ENCODE data around the gene ZSWIM6.
"Not testable (repeated sequence)": the region's sequence is repeated elsewhere in the genome, so short reads cannot be mapped to it uniquely, and the experiment has no call there.

The ZSWIM6 gene

GRCh38 chr5:61363401-61364114, 31.5 kb downstream of the ZSWIM6 start:
- no peak for DNase-seq (ENCODE audit: low spot score)

- no peak for DNase-seq (ENCODE audit: low spot score)
Observed at GRCh38 chr5:61366497-61367240, 34.6 kb downstream of the ZSWIM6 start.

- no peak for DNase-seq (ENCODE audit: low spot score)
Observed at GRCh38 chr5:61370506-61370905, 38.4 kb downstream of the ZSWIM6 start.

DNA sequence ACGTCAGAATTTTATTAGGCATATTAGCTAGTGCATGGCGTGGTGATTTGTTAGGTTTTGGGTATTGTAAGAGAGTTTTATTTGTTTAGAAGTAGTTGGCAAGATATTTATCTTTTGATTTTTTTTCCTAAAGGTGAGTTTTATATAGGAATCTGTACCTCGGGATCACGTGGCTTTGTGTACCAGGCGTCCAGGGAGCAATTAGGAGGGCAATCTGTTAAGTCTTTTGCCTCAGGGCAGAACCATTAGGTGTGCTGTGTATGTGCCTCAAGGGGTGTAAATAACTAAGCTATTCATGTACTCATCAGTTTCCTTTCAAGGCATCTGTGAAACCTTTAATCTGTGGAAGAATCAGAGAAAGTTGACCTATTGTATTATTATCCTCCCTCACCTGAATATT, 39.4 kb downstream of the ZSWIM6 start:
- no peak for DNase-seq (ENCODE audit: low spot score)

GRCh38 chr5:61379677-61380076, 47.6 kb downstream of the ZSWIM6 start:
- DNase-seq (ENCODE audit: low spot score): no peak

- DNase-seq (ENCODE audit: low spot score): no peak
Observed at GRCh38 chr5:61381968-61382367, 49.9 kb downstream of the ZSWIM6 start.

- no peak for DNase-seq (ENCODE audit: low spot score)
Observed at GRCh38 chr5:61385627-61386026, 53.6 kb downstream of the ZSWIM6 start.

DNA sequence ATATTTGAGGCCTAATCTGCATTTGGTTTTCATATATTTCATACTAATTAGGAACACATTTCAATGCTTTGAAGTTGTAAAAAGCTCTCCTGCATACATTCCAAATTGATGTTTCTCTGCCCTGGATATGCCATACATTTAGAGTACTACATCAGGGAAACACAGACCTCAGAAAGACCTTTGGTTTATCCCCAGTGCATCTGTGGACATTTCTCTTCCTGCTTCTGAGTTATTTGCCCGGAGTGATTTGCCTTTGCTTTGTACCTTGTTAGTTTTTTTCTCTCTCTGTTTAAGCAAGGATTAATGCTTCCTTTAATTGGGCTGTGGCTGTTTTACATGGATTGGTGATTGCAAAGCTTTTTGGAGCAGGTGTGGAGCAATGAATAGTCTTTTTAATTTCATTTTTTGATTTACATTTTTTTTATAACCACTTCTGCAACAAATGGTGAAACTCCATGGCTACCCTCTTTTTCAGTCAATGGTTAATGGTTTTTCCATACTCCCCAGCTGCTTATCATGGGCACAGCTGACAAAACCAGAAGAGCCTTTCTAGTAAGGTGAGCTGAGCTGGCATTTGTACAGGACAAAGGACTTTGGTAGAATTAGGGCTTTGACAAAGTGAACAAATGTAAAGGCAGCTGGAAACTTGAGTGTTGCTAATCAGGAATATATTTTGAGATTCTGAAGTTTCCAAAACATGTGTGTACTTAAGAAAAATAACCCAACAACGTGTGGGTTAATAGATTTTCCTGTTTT, 54.2 kb downstream of the ZSWIM6 start:
- no peak for DNase-seq (ENCODE audit: low spot score)

- no peak for DNase-seq (ENCODE audit: low spot score)
Observed at GRCh38 chr5:61389609-61390008, 57.6 kb downstream of the ZSWIM6 start.

GRCh38 chr5:61394078-61394704, 62.1 kb downstream of the ZSWIM6 start:
- no peak for DNase-seq (ENCODE audit: low spot score)

DNA sequence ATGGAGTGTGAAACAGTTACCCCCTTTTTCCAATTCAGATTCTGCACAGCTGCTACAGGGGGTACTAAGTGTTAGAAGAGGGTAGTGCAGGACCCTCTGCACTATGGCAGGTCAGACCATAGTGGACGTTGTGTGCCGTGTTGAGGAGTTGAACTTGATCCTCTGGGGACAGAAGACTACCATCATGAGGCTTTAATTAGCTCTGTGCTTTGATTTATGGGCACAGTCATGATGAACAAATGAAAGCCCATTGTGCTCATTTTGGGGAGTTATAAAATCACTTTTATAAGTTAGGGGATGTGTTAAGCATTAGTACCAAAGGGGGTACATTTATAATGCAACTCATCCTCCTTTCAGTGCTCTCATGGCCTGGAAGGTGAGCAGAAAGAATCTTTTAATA, 62.7 kb downstream of the ZSWIM6 start:
- no peak for DNase-seq (ENCODE audit: low spot score)

DNA sequence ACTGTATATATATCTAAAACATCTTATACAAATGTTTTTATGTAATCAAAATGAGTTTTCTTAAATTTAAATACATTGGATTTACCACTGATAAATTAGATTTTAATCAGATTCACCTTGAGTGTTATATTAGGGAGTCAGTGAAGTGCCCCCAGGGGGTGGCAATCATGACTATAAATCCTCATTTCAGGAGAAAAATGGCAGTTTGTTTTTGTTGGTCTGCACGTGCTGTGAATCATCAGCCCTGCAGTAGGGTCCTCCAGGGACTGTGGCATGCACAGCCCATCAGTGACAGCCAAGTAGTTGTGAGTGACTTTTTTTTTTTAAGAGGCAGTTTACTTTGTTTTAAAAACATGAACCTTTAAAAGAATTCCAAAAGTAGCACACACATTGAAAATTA, 65.2 kb downstream of the ZSWIM6 start:
- DNase-seq (ENCODE audit: low spot score): no peak

DNA sequence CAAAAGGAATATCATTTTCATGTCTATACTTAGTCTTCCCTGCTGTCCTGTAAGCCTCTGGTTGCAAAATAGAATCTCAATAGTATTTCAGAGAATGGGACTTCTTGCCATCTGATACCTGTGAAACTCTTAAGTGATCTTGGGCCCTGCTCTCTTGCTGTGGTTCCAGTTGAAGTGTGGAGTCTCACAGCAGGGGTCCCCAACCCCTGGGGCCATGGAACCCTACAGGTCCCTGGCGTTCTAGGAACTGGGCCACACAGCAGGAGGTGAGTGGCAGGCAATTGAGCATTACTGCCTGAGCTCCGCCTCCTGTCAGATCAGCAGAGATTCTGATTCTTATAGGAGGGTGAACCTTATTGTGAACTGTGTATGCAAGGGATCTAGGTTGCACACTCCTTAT, 65.9 kb downstream of the ZSWIM6 start:
- DNase-seq (ENCODE audit: low spot score): no peak

DNA sequence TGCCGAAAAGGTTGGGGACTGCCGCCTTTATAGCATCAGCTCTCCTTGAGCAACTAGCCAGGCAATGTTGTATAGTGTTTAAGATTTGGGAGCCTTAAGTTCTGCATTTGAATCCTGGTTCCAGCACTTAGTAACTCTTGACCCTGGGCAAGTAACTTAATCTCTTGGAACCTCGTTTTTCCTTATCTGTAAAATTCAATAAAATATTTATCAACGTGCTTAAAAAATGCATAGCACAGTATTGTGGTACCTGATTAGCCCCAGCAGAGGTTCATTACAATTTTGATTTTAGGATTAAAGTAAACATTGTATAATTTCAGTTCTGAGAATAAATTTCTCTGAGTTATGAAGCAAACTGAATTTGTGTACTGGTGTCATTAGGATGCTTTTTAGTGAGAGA, 66.4 kb downstream of the ZSWIM6 start:
- DNase-seq (ENCODE audit: low spot score): no peak

DNA sequence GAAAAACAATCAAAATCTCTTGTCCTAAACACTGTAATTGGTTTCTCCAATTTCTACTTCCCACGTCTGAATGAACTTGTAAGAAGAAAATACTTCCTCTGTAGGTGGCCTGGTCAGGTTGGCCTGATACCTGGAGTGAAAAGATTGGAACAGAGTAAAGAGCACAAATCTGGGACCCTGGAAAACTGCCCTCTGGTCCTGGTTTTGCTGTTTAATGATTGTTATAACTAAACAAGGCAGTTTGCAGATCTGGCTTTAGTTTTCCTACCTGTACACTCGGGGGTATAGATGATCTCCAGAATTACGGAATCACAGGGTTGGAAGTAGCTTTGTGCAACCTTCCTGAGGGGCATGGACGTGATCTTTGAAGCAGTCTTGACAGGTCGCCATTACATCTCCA, 67.6 kb downstream of the ZSWIM6 start:
- no peak for DNase-seq (ENCODE audit: low spot score)

DNA sequence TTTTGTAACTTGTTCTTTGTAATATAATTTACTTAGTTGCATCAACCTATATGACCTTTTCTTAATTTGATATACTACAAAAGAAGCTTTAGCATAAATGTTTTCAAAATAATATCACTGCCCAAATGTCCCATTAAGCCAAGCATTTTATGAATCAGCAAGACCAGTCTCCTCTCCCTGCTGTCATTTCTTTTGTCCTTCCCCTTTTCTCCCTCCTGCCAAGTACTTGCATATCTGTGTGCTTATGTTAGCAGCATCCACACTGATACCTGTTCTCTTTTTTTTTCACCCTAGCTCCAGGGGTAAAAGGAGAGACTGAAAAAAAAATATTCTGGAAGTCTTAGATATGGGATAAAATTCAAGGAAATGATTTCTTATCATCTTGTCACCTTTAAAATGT, 69.7 kb downstream of the ZSWIM6 start:
- DNase-seq (ENCODE audit: low spot score): no peak

DNA sequence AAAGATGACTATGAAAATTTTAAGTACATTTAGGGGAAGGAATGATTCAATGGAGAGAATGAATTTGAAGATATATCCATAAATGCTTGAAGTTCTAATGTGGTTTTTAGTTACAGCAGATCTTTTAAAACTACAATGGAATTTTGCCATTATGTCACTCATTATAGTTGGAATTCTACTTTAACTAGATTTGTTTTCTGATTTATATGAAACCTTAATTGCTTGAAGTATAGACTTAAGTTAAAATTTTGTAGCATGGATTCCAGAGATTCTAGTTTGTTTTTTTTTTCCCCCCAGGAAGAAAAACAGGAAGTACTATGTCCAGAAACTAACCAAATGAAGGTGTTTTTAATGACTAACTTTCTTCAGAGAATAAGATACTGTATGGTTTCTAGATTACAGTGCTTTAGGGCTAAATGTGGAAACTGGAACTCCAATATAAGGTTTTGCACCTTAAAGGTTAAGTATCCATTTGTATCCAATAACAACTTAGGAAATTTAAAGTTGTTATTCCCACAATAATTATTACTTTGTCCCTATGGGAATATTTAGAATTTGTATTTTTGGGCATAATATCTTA, 70.3 kb downstream of the ZSWIM6 start:
- DNase-seq (ENCODE audit: low spot score): no peak

DNA sequence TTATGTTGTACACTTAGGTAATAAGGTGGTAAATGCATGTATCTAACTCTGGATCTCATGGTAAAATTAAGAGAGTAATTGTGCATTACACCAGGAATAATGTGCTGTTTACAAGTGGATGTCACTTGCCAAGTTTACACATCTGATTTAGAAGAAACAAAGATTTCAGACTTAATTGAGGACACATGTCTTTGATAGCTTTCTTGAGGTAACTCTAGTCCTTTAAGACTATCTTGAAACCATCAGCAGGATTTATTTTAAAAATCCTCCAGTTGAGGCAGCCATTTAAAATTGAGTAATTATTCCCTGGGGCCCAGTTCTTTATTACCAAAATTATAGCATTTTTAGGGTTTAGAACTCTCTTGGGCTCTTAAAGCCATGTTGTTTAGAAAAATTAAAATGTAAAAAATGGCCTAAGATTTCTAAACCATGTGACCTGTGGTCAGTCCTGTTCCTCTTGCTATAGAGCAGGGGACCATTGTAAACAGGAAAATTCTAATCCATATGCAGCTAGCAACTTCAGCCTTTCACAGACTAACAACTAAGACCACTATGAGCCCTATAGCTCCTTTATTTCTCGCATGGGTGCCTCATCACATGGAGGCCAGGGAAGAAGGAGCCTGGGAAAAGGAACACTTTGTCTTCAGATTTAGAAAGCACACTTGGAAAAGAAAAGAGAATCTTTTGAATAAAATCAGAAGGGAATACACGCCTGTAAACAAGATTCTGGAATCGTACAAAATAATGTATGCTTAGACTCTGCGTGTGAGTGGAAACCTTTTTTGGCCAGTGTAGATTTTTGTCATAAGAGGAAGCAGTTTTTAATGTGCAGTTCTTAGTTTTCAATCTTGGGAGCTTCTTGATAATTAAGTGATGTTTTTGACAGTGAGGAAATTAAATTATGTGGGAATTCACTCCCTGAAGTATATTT, 71.2 kb downstream of the ZSWIM6 start:
- no peak for DNase-seq (ENCODE audit: low spot score)

DNA sequence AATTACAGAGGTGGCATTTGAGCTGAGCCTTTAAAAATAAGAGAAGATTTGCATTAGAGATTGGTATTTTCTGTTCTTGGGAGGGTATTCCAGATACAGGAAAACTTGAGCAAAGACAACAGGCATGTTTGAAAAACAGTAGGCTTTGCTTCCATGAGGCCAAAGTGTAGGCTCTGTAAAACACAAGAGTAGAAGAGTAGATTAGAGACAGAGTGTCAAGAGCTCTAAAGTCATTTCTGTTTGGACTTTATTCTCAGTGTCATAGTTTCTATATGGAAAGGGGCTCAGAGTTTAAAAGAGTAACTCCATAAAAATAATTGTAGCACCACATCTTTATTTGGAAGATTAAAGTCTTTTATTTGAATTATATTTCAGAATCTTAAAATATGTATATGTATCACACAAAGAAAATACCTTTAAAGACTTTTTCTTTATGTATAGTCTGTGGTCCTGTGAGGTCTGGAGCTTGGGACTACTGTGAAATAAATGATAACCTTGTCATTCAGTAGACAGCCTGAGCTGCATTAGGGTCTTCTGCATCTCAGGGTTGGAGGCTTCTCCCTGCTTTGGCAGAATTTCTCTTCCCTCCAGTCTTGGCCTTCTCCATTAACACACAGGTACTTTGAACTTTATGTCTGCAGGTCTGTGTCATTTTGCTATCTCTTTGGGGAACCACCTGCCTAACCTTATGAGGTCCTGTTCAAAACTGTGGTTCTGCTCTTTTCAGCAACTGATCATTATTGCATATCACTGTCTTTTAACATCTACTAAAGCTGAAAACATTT, 73.6 kb downstream of the ZSWIM6 start:
- DNase-seq (ENCODE audit: low spot score): no peak

- not testable (repeated sequence) for DNase-seq (ENCODE audit: low spot score)
Observed at GRCh38 chr5:61406497-61406896, 74.4 kb downstream of the ZSWIM6 start.
